Measurements from ENCODE around the gene GRIP1.

GRIP1 gene

GRCh38 chr12:66602483-66603143, 76.3 kb downstream of the GRIP1 start:
- H2AK5ac ChIP-seq (ENCODE audit: low read length) = no peak overlapping the region
- H4K8ac ChIP-seq (ENCODE audit: low read depth, low read length) = no peak overlapping the region
- no peak overlapping the region for H3K14ac ChIP-seq (ENCODE audit: low read length)
- no peak overlapping the region for H2BK5ac ChIP-seq (ENCODE audit: low read depth, low read length, poor library complexity)
- H2BK12ac ChIP-seq (ENCODE audit: low read length) = no peak overlapping the region
- H4K12ac ChIP-seq (ENCODE audit: low read depth, low read length) = no peak overlapping the region
- WGBS (ENCODE audit: extremely low coverage, insufficient coverage, insufficient read length) = no CpG with 5 or more reads among the region's 1 CpG
- no peaks in the 10 kb centered on the region for H3K27me3 ChIP-seq (ENCODE audit: insufficient read depth, low read length)
- H3K36me3 ChIP-seq (ENCODE audit: control insufficient read depth in 1 of 2, insufficient read depth in 2 of 2, low read length in 2 of 2) = no peaks in the 10 kb centered on the region
- no peaks in the 10 kb centered on the region for H3K79me1 ChIP-seq (ENCODE audit: low read length)
- no peak overlapping the region for H3K18ac ChIP-seq (ENCODE audit: low read length)
- no peak overlapping the region for H3K9ac ChIP-seq (ENCODE audit: low read length)
- no peak overlapping the region for H3K23ac ChIP-seq (ENCODE audit: low read length)
- H2BK120ac ChIP-seq (ENCODE audit: insufficient read depth, low read length, poor library complexity) = no peak overlapping the region
- no peaks in the 10 kb centered on the region for H3K9me3 ChIP-seq (ENCODE audit: insufficient read depth, low read depth, low read length)
- no peak overlapping the region for H3K4me2 ChIP-seq (ENCODE audit: low read length)
- H3K4me3 ChIP-seq (ENCODE audit: low read depth, low read length) = no peak overlapping the region
- no peak overlapping the region for H2AFZ ChIP-seq (ENCODE audit: insufficient read depth, low read length, poor library complexity)
- no peaks in the 10 kb centered on the region for H3K4me1 ChIP-seq (ENCODE audit: control insufficient read depth in 1 of 2, insufficient read depth in 2 of 2, low read length in 2 of 2)
- H4K91ac ChIP-seq (ENCODE audit: low read depth, low read length) = no peak overlapping the region
- no peak for DNase-seq
- no peaks in the 10 kb centered on the region for H3K79me2 ChIP-seq (ENCODE audit: control insufficient read depth, insufficient read depth, low read length, poor library complexity)
- no peak overlapping the region for H3K4ac ChIP-seq (ENCODE audit: low read depth, low read length)
- no peak overlapping the region for H3K27ac ChIP-seq (ENCODE audit: low read depth, low read length)

- H3K36me3 ChIP-seq (ENCODE audit: control insufficient read depth in 1 of 2, insufficient read depth in 2 of 2, low read length in 2 of 2) = no peaks in the 10 kb centered on the region
- no peak overlapping the region for H4K91ac ChIP-seq (ENCODE audit: low read depth, low read length)
- no peak overlapping the region for H4K12ac ChIP-seq (ENCODE audit: low read depth, low read length)
- no peak for DNase-seq
- H3K23ac ChIP-seq (ENCODE audit: low read length) = no peak overlapping the region
- H3K18ac ChIP-seq (ENCODE audit: low read length) = no peak overlapping the region
- no peak overlapping the region for H2AFZ ChIP-seq (ENCODE audit: insufficient read depth, low read length, poor library complexity)
- peak overlapping the region; percentile 38 for H3K9ac ChIP-seq (ENCODE audit: low read length)
- no peak overlapping the region for H2AK5ac ChIP-seq (ENCODE audit: low read length)
- H3K27ac ChIP-seq (ENCODE audit: low read depth, low read length) = no peak overlapping the region
- H3K79me2 ChIP-seq (ENCODE audit: control insufficient read depth, insufficient read depth, low read length, poor library complexity) = no peaks in the 10 kb centered on the region
- no peak overlapping the region for H2BK5ac ChIP-seq (ENCODE audit: low read depth, low read length, poor library complexity)
- H4K8ac ChIP-seq (ENCODE audit: low read depth, low read length) = no peak overlapping the region
- no peaks in the 10 kb centered on the region for H3K27me3 ChIP-seq (ENCODE audit: insufficient read depth, low read length)
- no peak overlapping the region for H3K4me2 ChIP-seq (ENCODE audit: low read length)
- no peaks in the 10 kb centered on the region for H3K4me1 ChIP-seq (ENCODE audit: control insufficient read depth in 1 of 2, insufficient read depth in 2 of 2, low read length in 2 of 2)
- H2BK12ac ChIP-seq (ENCODE audit: low read length) = no peak overlapping the region
- WGBS (ENCODE audit: extremely low coverage, insufficient coverage, insufficient read length) = no CpG with 5 or more reads among the region's 2 CpGs
- no peaks in the 10 kb centered on the region for H3K79me1 ChIP-seq (ENCODE audit: low read length)
- no peaks in the 10 kb centered on the region for H3K9me3 ChIP-seq (ENCODE audit: insufficient read depth, low read depth, low read length)
- H3K4ac ChIP-seq (ENCODE audit: low read depth, low read length) = no peak overlapping the region
- H3K4me3 ChIP-seq (ENCODE audit: low read depth, low read length) = no peak overlapping the region
- H2BK120ac ChIP-seq (ENCODE audit: insufficient read depth, low read length, poor library complexity) = no peak overlapping the region
- H3K14ac ChIP-seq (ENCODE audit: low read length) = no peak overlapping the region
Measured at GRCh38 chr12:66600903-66601302, 78.0 kb downstream of the GRIP1 start.

- no peak overlapping the region for H3K23ac ChIP-seq (ENCODE audit: low read length)
- H4K91ac ChIP-seq (ENCODE audit: low read depth, low read length) = no peak overlapping the region
- no peak overlapping the region for H3K14ac ChIP-seq (ENCODE audit: low read length)
- no peaks in the 10 kb centered on the region for H3K36me3 ChIP-seq (ENCODE audit: control insufficient read depth in 1 of 2, insufficient read depth in 2 of 2, low read length in 2 of 2)
- no peak overlapping the region for H3K4me3 ChIP-seq (ENCODE audit: low read depth, low read length)
- H4K8ac ChIP-seq (ENCODE audit: low read depth, low read length) = no peak overlapping the region
- H4K12ac ChIP-seq (ENCODE audit: low read depth, low read length) = no peak overlapping the region
- DNase-seq = no peak
- no peaks in the 10 kb centered on the region for H3K9me3 ChIP-seq (ENCODE audit: insufficient read depth, low read depth, low read length)
- no peak overlapping the region for H2BK12ac ChIP-seq (ENCODE audit: low read length)
- H2AK5ac ChIP-seq (ENCODE audit: low read length) = no peak overlapping the region
- no peaks in the 10 kb centered on the region for H3K27me3 ChIP-seq (ENCODE audit: insufficient read depth, low read length)
- no peak overlapping the region for H3K4ac ChIP-seq (ENCODE audit: low read depth, low read length)
- no peak overlapping the region for H2BK120ac ChIP-seq (ENCODE audit: insufficient read depth, low read length, poor library complexity)
- no peak overlapping the region for H3K9ac ChIP-seq (ENCODE audit: low read length)
- H3K79me1 ChIP-seq (ENCODE audit: low read length) = no peaks in the 10 kb centered on the region
- no peak overlapping the region for H3K18ac ChIP-seq (ENCODE audit: low read length)
- no CpG with 5 or more reads among the region's 1 CpG for WGBS (ENCODE audit: extremely low coverage, insufficient coverage, insufficient read length)
- H3K4me2 ChIP-seq (ENCODE audit: low read length) = no peak overlapping the region
- H3K27ac ChIP-seq (ENCODE audit: low read depth, low read length) = no peak overlapping the region
- no peak overlapping the region for H2BK5ac ChIP-seq (ENCODE audit: low read depth, low read length, poor library complexity)
- no peaks in the 10 kb centered on the region for H3K79me2 ChIP-seq (ENCODE audit: control insufficient read depth, insufficient read depth, low read length, poor library complexity)
- no peak overlapping the region for H2AFZ ChIP-seq (ENCODE audit: insufficient read depth, low read length, poor library complexity)
- no peaks in the 10 kb centered on the region for H3K4me1 ChIP-seq (ENCODE audit: control insufficient read depth in 1 of 2, insufficient read depth in 2 of 2, low read length in 2 of 2)
Measured at GRCh38 chr12:66599816-66600215, 79.1 kb downstream of the GRIP1 start.

GRCh38 chr12:66598608-66599007, 80.3 kb downstream of the GRIP1 start:
- no peak overlapping the region for H3K4me3 ChIP-seq (ENCODE audit: low read depth, low read length)
- H2AFZ ChIP-seq (ENCODE audit: insufficient read depth, low read length, poor library complexity) = no peak overlapping the region
- no peak overlapping the region for H3K18ac ChIP-seq (ENCODE audit: low read length)
- H2AK5ac ChIP-seq (ENCODE audit: low read length) = no peak overlapping the region
- H3K4ac ChIP-seq (ENCODE audit: low read depth, low read length) = no peak overlapping the region
- no peak overlapping the region for H2BK5ac ChIP-seq (ENCODE audit: low read depth, low read length, poor library complexity)
- no peak overlapping the region for H2BK120ac ChIP-seq (ENCODE audit: insufficient read depth, low read length, poor library complexity)
- H4K8ac ChIP-seq (ENCODE audit: low read depth, low read length) = no peak overlapping the region
- H3K4me1 ChIP-seq (ENCODE audit: control insufficient read depth in 1 of 2, insufficient read depth in 2 of 2, low read length in 2 of 2) = no peaks in the 10 kb centered on the region
- H3K9ac ChIP-seq (ENCODE audit: low read length) = no peak overlapping the region
- no peaks in the 10 kb centered on the region for H3K79me2 ChIP-seq (ENCODE audit: control insufficient read depth, insufficient read depth, low read length, poor library complexity)
- no peaks in the 10 kb centered on the region for H3K79me1 ChIP-seq (ENCODE audit: low read length)
- H3K14ac ChIP-seq (ENCODE audit: low read length) = no peak overlapping the region
- no peaks in the 10 kb centered on the region for H3K36me3 ChIP-seq (ENCODE audit: control insufficient read depth in 1 of 2, insufficient read depth in 2 of 2, low read length in 2 of 2)
- DNase-seq = no peak
- no peak overlapping the region for H4K91ac ChIP-seq (ENCODE audit: low read depth, low read length)
- H4K12ac ChIP-seq (ENCODE audit: low read depth, low read length) = no peak overlapping the region
- H3K9me3 ChIP-seq (ENCODE audit: insufficient read depth, low read depth, low read length) = no peaks in the 10 kb centered on the region
- no peak overlapping the region for H3K23ac ChIP-seq (ENCODE audit: low read length)
- H2BK12ac ChIP-seq (ENCODE audit: low read length) = no peak overlapping the region
- WGBS (ENCODE audit: extremely low coverage, insufficient coverage, insufficient read length) = no CpG with 5 or more reads among the region's 2 CpGs
- H3K4me2 ChIP-seq (ENCODE audit: low read length) = no peak overlapping the region
- H3K27me3 ChIP-seq (ENCODE audit: insufficient read depth, low read length) = no peaks in the 10 kb centered on the region
- no peak overlapping the region for H3K27ac ChIP-seq (ENCODE audit: low read depth, low read length)

Data from trophoblast cell (in vitro differentiated cells and primary cell).